ENCODE measurements around the gene MNX1. TPM values are rescaled to one million over a fixed set of nuclear protein-coding genes. Genes with fewer than 3 reads are reported as not detected.

Gene MNX1
- total and polyA plus RNA-seq, 9 of the 15 experiments (the other 6 are each of a cell fraction or from before 2014, with no cell fraction given): 0.15 to 8.0 (median 1.4) TPM

DNA sequence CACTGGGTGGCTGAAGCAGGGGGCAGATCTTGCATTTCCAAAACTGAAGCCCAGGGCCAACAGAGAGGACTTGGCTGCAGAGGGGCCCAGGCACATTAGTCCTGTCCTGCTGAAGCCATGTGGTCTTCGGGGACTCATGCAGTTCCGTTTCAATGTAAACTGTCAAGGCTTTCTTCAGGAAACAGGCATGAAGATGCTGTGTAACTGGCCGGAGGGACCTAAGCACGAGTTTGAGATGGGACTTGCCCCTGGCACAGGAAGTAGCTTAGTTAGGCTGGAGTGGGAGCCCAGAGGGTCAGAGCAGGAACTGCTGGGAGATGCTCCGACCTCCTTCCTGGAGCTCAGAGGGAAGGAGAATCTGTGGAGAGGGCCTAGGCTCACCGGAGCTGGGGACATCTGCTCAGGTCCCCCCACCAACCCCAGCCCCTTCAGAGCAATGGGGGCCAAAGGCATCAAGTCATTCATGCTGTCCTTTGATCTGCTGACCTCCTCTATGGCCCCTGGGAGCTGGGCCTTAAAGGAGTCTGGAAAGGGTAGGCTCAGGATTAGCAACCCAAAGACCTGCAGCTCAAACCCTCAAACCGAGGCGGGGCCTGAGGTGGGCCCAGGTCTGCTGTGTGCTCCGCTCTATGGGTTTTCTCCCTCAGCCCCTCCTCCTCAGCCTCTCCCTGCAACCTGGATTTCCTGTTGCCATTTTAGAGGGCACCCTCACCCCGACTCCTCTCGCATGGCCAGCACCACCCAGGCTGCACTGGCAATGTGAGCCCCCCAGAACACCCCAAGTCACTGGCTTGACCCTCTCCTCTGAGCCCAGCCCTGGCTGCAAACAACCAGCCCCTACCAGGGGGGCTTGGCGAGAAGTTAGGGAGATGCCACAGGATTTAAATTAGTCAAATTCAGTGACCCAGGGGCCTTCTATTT, 4.4 kb upstream of the MNX1 start:
- Histone ChIP-seq H3K79me2 (ENCODE audit: control insufficient read depth, insufficient read depth, low read length) (no peaks in the 10 kb centered on the region), H3K4me1 (replicated peaks in 1 of 2; ENCODE audit: control insufficient read depth in 2 of 2, insufficient read depth in 2 of 2, low read length in 2 of 2) (peaks cover 4 to 37% of the 10 kb centered on the region in 2 experiments; a peak in 3 of 5 replicates), H3K4me3 (no peak overlapping the region), H2AFZ (ENCODE audit: low read depth, low read length) (no peak overlapping the region), H3K9me3 (replicated peaks; ENCODE audit: control insufficient read depth, insufficient read depth, low read depth, low read length) (no peaks in the 10 kb centered on the region), H3K36me3 (ENCODE audit: control insufficient read depth, insufficient read depth, low read length) (no peaks in the 10 kb centered on the region), H3K9ac (ENCODE audit: insufficient read depth in 1 of 2, low read depth in 2 of 2, low read length in 2 of 2) (no peak overlapping the region), H3K27me3 (ENCODE audit: control insufficient read depth in 2 of 2, insufficient read depth in 2 of 2, low read length in 2 of 2) (peaks cover 54 to 85% of the 10 kb centered on the region in 2 experiments), H4K20me1 (replicated peaks; ENCODE audit: control insufficient read depth, insufficient read depth, low read length) (no peaks in the 10 kb centered on the region), H3K4me2 (ENCODE audit: insufficient read depth, low read length) (no peak overlapping the region), H3K27ac (ENCODE audit: extremely low read depth, low read depth, low read length) (no peak overlapping the region), H3K9me1 (ENCODE audit: control insufficient read depth, insufficient read depth, low read length) (no peaks in the 10 kb centered on the region)
- FAIRE-seq: peak; percentile 37
- TF ChIP-seq ZFPM2 (CRISPR knock-in tag; IDR thresholded peaks at IDR 0.05): no peak
- TF ChIP-seq, protein P1, sequence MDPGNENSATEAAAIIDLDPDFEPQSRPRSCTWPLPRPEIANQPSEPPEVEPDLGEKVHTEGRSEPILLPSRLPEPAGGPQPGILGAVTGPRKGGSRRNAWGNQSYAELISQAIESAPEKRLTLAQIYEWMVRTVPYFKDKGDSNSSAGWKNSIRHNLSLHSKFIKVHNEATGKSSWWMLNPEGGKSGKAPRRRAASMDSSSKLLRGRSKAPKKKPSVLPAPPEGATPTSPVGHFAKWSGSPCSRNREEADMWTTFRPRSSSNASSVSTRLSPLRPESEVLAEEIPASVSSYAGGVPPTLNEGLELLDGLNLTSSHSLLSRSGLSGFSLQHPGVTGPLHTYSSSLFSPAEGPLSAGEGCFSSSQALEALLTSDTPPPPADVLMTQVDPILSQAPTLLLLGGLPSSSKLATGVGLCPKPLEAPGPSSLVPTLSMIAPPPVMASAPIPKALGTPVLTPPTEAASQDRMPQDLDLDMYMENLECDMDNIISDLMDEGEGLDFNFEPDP (CRISPR knock-in tag; IDR thresholded peaks at IDR 0.05): no peak
- TF ChIP-seq DACH1 (IDR thresholded peaks at IDR 0.05; ENCODE audit: partially characterized antibody): no peak
- TF ChIP-seq XRCC3 (IDR thresholded peaks at IDR 0.05): no peak
- TF ChIP-seq CBFB (CRISPR knock-in tag; IDR thresholded peaks at IDR 0.05): 0 out of 2 replicates have a peak, but pooled peaks have one; percentile 43
- DNase-seq (ENCODE audit: extremely low read depth in 1 of 4, low spot score in 3 of 4): no peak
- ChIA-PET POLR2A (interaction anchor here (0.8 to 0.9 kb wide), 2 partner anchors 9 to 14 kb away, joined by 3 read pairs; no protein-coding TSS in a partner anchor), CTCF (ENCODE audit: low intra/inter-chr PET ratio) (no interaction called here)
- intact Hi-C loops (cut with micrococcal nuclease): no loop called here
- ATAC-seq: no peak
- WGBS (ENCODE audit: insufficient coverage, low coverage, missing lambda C conversion rate): 13% methylated on average over 12 of the region's 12 CpGs
- in situ Hi-C loops (cut with MboI): no loop called here
- no TSS peak for BruUV-seq (replicated peaks)
